GM12892 (cell line): ENCODE data around the gene TOX4.

Source experiments
- POLR2A ChIP-seq: IDR thresholded peaks from 2 replicates; pipeline ENCODE4 v1.6.1; 2011; ENCODE audit warnings: low read depth, low read length, control low read depth
- POLR2AphosphoS5 ChIP-seq: IDR thresholded peaks from 2 replicates; pipeline ENCODE4 v1.6.1; 2011; ENCODE audit warnings: low read depth, low read length, control low read depth
- TAF1 ChIP-seq: IDR thresholded peaks from 2 replicates; pipeline ENCODE4 v1.6.1; 2011; ENCODE audit warnings: low read depth, mild to moderate bottlenecking, control low read depth, low read length, borderline replicate concordance

DNA sequence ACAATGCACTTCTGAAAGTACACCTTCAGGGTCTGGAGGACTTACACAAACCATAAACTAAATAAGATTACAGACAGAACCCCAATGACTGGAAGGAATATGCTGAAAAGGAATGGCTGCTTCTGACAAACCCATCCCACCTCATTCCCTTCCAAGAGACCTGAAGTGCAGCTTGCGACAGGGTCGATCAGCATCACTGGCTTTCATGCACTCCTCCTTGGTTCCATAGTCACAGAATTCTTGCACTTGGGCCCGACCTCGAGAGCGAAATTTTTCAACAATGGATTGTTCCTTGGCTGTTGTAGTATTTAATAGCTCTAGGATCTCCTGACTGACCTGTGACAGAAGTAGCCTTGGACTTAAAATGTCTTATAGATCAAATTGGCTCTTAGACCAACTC, 24.6 kb downstream of the TOX4 start:
- TF ChIP-seq POLR2AphosphoS5, result no peak
- TF ChIP-seq POLR2A, result no peak
- no peak for TF ChIP-seq TAF1
